ENCODE results near the gene LRCH3. TPM values are rescaled to one million over a fixed set of nuclear protein-coding genes. Genes with fewer than 3 reads are reported as not detected.

The LRCH3 gene
- total and polyA plus RNA-seq, 4 donors: 44.5 to 84.6 (median 58.0) TPM

- Histone ChIP-seq H3K27me3 (ENCODE audit: control insufficient read depth, insufficient read depth, low read length) (no peaks in the 10 kb centered on the region), H3K4me3 (ENCODE audit: low read depth, low read length) (no peak overlapping the region), H3K36me3 (ENCODE audit: control insufficient read depth, insufficient read depth, low read length) (peaks cover 13% of the 10 kb centered on the region), H3K9me3 (ENCODE audit: control insufficient read depth, insufficient read depth, low read length) (no peaks in the 10 kb centered on the region), H3K27ac (ENCODE audit: low read depth, low read length) (no peak overlapping the region), H3K4me1 (ENCODE audit: control insufficient read depth, insufficient read depth, low read length) (no peaks in the 10 kb centered on the region)
- 100% methylated on average over 1 of the region's 3 CpGs for WGBS (ENCODE audit: insufficient coverage)
- no peak for DNase-seq (ENCODE audit: low read depth in 4 of 6, low spot score in 6 of 6)
Measured at GRCh38 chr3:197829397-197830045, 38.5 kb downstream of the LRCH3 start.

GRCh38 chr3:197830308-197830966 is 39.4 kb downstream of the LRCH3 start:
- peaks cover 20% of the 10 kb centered on the region for H3K36me3 ChIP-seq (ENCODE audit: control insufficient read depth, insufficient read depth, low read length)
- H3K4me3 ChIP-seq (ENCODE audit: low read depth, low read length): no peak overlapping the region
- no peaks in the 10 kb centered on the region for H3K9me3 ChIP-seq (ENCODE audit: control insufficient read depth, insufficient read depth, low read length)
- WGBS (ENCODE audit: insufficient coverage): 67% methylated on average over 2 of the region's 6 CpGs
- H3K27ac ChIP-seq (ENCODE audit: low read depth, low read length): no peak overlapping the region
- no peaks in the 10 kb centered on the region for H3K4me1 ChIP-seq (ENCODE audit: control insufficient read depth, insufficient read depth, low read length)
- H3K27me3 ChIP-seq (ENCODE audit: control insufficient read depth, insufficient read depth, low read length): no peaks in the 10 kb centered on the region
- DNase-seq (ENCODE audit: low read depth in 4 of 6, low spot score in 6 of 6): no peak

- Histone ChIP-seq H3K36me3 (ENCODE audit: control insufficient read depth, insufficient read depth, low read length) (peaks cover 22% of the 10 kb centered on the region), H3K27ac (ENCODE audit: low read depth, low read length) (no peak overlapping the region), H3K27me3 (ENCODE audit: control insufficient read depth, insufficient read depth, low read length) (no peaks in the 10 kb centered on the region), H3K9me3 (ENCODE audit: control insufficient read depth, insufficient read depth, low read length) (no peaks in the 10 kb centered on the region), H3K4me3 (ENCODE audit: low read depth, low read length) (no peak overlapping the region), H3K4me1 (ENCODE audit: control insufficient read depth, insufficient read depth, low read length) (no peaks in the 10 kb centered on the region)
- no peak for DNase-seq (ENCODE audit: low read depth in 4 of 6, low spot score in 6 of 6)
- 100% methylated on average over 4 of the region's 8 CpGs for whole genome bisulfite sequencing (ENCODE audit: insufficient coverage)
Measured at GRCh38 chr3:197830967-197831313, 39.9 kb downstream of the LRCH3 start.

- WGBS (ENCODE audit: insufficient coverage): no CpG with 5 or more reads among the region's 8 CpGs
- Histone ChIP-seq H3K27ac (ENCODE audit: low read depth, low read length) (no peak overlapping the region), H3K4me3 (ENCODE audit: low read depth, low read length) (no peak overlapping the region), H3K27me3 (ENCODE audit: control insufficient read depth, insufficient read depth, low read length) (no peaks in the 10 kb centered on the region), H3K36me3 (ENCODE audit: control insufficient read depth, insufficient read depth, low read length) (peaks cover 18% of the 10 kb centered on the region), H3K4me1 (ENCODE audit: control insufficient read depth, insufficient read depth, low read length) (peaks cover 5% of the 10 kb centered on the region), H3K9me3 (ENCODE audit: control insufficient read depth, insufficient read depth, low read length) (no peaks in the 10 kb centered on the region)
- no peak for DNase-seq (ENCODE audit: low read depth in 4 of 6, low spot score in 6 of 6)
Measured at GRCh38 chr3:197833930-197834715, 43.1 kb downstream of the LRCH3 start.

- Histone ChIP-seq H3K36me3 (ENCODE audit: control insufficient read depth, insufficient read depth, low read length) (peaks cover 25% of the 10 kb centered on the region), H3K27ac (ENCODE audit: low read depth, low read length) (no peak overlapping the region), H3K4me1 (ENCODE audit: control insufficient read depth, insufficient read depth, low read length) (peaks cover 5% of the 10 kb centered on the region), H3K4me3 (ENCODE audit: low read depth, low read length) (no peak overlapping the region), H3K9me3 (ENCODE audit: control insufficient read depth, insufficient read depth, low read length) (no peaks in the 10 kb centered on the region), H3K27me3 (ENCODE audit: control insufficient read depth, insufficient read depth, low read length) (no peaks in the 10 kb centered on the region)
- WGBS (ENCODE audit: insufficient coverage): 86% methylated on average over 1 of the region's 5 CpGs
- DNase-seq (ENCODE audit: low read depth in 4 of 6, low spot score in 6 of 6): no peak
Measured at GRCh38 chr3:197835509-197835908, 44.5 kb downstream of the LRCH3 start.

GRCh38 chr3:197836244-197836643 is 45.2 kb downstream of the LRCH3 start:
- Histone ChIP-seq H3K27me3 (ENCODE audit: control insufficient read depth, insufficient read depth, low read length) (no peaks in the 10 kb centered on the region), H3K27ac (ENCODE audit: low read depth, low read length) (peak overlapping the region; percentile 43), H3K9me3 (ENCODE audit: control insufficient read depth, insufficient read depth, low read length) (no peaks in the 10 kb centered on the region), H3K36me3 (ENCODE audit: control insufficient read depth, insufficient read depth, low read length) (peaks cover 28% of the 10 kb centered on the region), H3K4me1 (ENCODE audit: control insufficient read depth, insufficient read depth, low read length) (peaks cover 5% of the 10 kb centered on the region), H3K4me3 (ENCODE audit: low read depth, low read length) (no peak overlapping the region)
- DNase-seq (ENCODE audit: low read depth in 4 of 6, low spot score in 6 of 6): peak in 4 of 6 donors; percentile 26 to 85 (median 44)

- H3K27ac ChIP-seq (ENCODE audit: low read depth, low read length): no peak overlapping the region
- no CpG with 5 or more reads among the region's 2 CpGs for whole genome bisulfite sequencing (ENCODE audit: insufficient coverage)
- no peak overlapping the region for H3K4me3 ChIP-seq (ENCODE audit: low read depth, low read length)
- no peaks in the 10 kb centered on the region for H3K9me3 ChIP-seq (ENCODE audit: control insufficient read depth, insufficient read depth, low read length)
- H3K4me1 ChIP-seq (ENCODE audit: control insufficient read depth, insufficient read depth, low read length): peaks cover 5% of the 10 kb centered on the region
- H3K36me3 ChIP-seq (ENCODE audit: control insufficient read depth, insufficient read depth, low read length): peaks cover 36% of the 10 kb centered on the region
- no peak for DNase-seq (ENCODE audit: low read depth in 4 of 6, low spot score in 6 of 6)
- H3K27me3 ChIP-seq (ENCODE audit: control insufficient read depth, insufficient read depth, low read length): no peaks in the 10 kb centered on the region
Measured at GRCh38 chr3:197837282-197837681, 46.2 kb downstream of the LRCH3 start.

GRCh38 chr3:197841789-197842188 is 50.7 kb downstream of the LRCH3 start:
- no peaks in the 10 kb centered on the region for H3K27me3 ChIP-seq (ENCODE audit: control insufficient read depth, insufficient read depth, low read length)
- 94% methylated on average over 2 of the region's 5 CpGs for WGBS (ENCODE audit: insufficient coverage)
- no peak overlapping the region for H3K4me3 ChIP-seq (ENCODE audit: low read depth, low read length)
- no peak for DNase-seq (ENCODE audit: low read depth in 4 of 6, low spot score in 6 of 6)
- no peak overlapping the region for H3K27ac ChIP-seq (ENCODE audit: low read depth, low read length)
- peaks cover under 1% of the 10 kb centered on the region for H3K4me1 ChIP-seq (ENCODE audit: control insufficient read depth, insufficient read depth, low read length)
- no peaks in the 10 kb centered on the region for H3K9me3 ChIP-seq (ENCODE audit: control insufficient read depth, insufficient read depth, low read length)
- peaks cover 52% of the 10 kb centered on the region for H3K36me3 ChIP-seq (ENCODE audit: control insufficient read depth, insufficient read depth, low read length)

GRCh38 chr3:197846491-197846890 is 55.4 kb downstream of the LRCH3 start:
- Histone ChIP-seq H3K9me3 (ENCODE audit: control insufficient read depth, insufficient read depth, low read length) (no peaks in the 10 kb centered on the region), H3K27ac (ENCODE audit: low read depth, low read length) (no peak overlapping the region), H3K27me3 (ENCODE audit: control insufficient read depth, insufficient read depth, low read length) (no peaks in the 10 kb centered on the region), H3K4me3 (ENCODE audit: low read depth, low read length) (no peak overlapping the region), H3K4me1 (ENCODE audit: control insufficient read depth, insufficient read depth, low read length) (no peaks in the 10 kb centered on the region), H3K36me3 (ENCODE audit: control insufficient read depth, insufficient read depth, low read length) (peaks cover 38% of the 10 kb centered on the region)
- DNase-seq (ENCODE audit: low read depth in 4 of 6, low spot score in 6 of 6): no peak
- 81% methylated on average over 3 of the region's 3 CpGs for WGBS (ENCODE audit: insufficient coverage)

Measured in spinal cord (tissue), 10 donors.